ENCODE results near the gene TNFRSF14. TPM values are rescaled to one million over a fixed set of nuclear protein-coding genes. Genes with fewer than 3 reads are reported as not detected.
"Not testable (repeated sequence)": the region's sequence is repeated elsewhere in the genome, so short reads cannot be mapped to it uniquely, and the experiment has no call there.

TNFRSF14 gene
- total and polyA plus RNA-seq, 4 donors = 14.8 to 38.1 (median 29.1) TPM

DNA sequence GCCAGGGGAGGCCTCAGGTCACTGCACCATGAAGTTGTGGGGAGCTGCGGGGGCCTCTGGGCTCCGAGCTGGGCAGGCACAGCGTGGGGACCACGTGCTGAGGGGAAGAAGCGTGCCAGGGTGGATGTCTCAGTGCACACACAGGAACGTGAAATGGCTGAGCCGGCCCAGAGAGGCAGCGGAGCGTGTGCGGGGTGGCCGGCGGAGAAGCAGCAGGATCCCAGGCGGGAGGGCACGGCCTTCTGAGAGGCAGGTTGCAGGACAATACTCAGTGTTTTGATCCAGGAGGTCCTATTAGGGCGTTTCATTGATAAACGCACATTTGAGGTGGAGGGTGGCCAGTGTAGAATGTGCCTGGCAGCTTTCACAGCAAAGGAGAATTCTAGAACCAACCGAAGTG is 12.9 kb downstream of the TNFRSF14 start:
- no peaks in the 10 kb centered on the region for H3K27me3 ChIP-seq (ENCODE audit: control insufficient read depth in 4 of 4, insufficient read depth in 4 of 4, low read length in 3 of 4)
- H3K9me3 ChIP-seq (ENCODE audit: control insufficient read depth in 4 of 4, low read length in 3 of 4) = peaks cover 0 to 5% (median 1%) of the 10 kb centered on the region in 4 donors
- H3K9ac ChIP-seq (ENCODE audit: low read depth in 1 of 2, low read length in 2 of 2) = no peak overlapping the region
- TF ChIP-seq SP1 (IDR thresholded peaks at IDR 0.05) (no peak), HNF4A (conservative IDR thresholded peaks at IDR 0.05) (no peak), GABPA (IDR thresholded peaks at IDR 0.05 in 1 of 2, conservative IDR thresholded peaks at IDR 0.05 in 1 of 2) (no peak), YY1 (IDR thresholded peaks at IDR 0.05) (no peak), RXRA (IDR thresholded peaks at IDR 0.05) (no peak), HNF4G (IDR thresholded peaks at IDR 0.05) (no peak)
- TF ChIP-seq, protein P1, sequence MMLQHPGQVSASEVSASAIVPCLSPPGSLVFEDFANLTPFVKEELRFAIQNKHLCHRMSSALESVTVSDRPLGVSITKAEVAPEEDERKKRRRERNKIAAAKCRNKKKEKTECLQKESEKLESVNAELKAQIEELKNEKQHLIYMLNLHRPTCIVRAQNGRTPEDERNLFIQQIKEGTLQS (IDR thresholded peaks at IDR 0.05) = no peak
- TF ChIP-seq, protein P2, sequence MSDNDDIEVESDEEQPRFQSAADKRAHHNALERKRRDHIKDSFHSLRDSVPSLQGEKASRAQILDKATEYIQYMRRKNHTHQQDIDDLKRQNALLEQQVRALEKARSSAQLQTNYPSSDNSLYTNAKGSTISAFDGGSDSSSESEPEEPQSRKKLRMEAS (IDR thresholded peaks at IDR 0.05) = no peak
- TF ChIP-seq, protein P3, sequence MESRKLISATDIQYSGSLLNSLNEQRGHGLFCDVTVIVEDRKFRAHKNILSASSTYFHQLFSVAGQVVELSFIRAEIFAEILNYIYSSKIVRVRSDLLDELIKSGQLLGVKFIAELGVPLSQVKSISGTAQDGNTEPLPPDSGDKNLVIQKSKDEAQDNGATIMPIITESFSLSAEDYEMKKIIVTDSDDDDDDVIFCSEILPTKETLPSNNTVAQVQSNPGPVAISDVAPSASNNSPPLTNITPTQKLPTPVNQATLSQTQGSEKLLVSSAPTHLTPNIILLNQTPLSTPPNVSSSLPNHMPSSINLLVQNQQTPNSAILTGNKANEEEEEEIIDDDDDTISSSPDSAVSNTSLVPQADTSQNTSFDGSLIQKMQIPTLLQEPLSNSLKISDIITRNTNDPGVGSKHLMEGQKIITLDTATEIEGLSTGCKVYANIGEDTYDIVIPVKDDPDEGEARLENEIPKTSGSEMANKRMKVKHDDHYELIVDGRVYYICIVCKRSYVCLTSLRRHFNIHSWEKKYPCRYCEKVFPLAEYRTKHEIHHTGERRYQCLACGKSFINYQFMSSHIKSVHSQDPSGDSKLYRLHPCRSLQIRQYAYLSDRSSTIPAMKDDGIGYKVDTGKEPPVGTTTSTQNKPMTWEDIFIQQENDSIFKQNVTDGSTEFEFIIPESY (IDR thresholded peaks at IDR 0.05) = no peak
- H3K27ac ChIP-seq (ENCODE audit: low read depth in 1 of 2, low read length in 2 of 2) = no peak overlapping the region
- no peaks in the 10 kb centered on the region for H3K36me3 ChIP-seq (ENCODE audit: control insufficient read depth in 4 of 4, insufficient read depth in 3 of 4, low read depth in 1 of 4, low read length in 3 of 4)
- DNase-seq (ENCODE audit: low spot score) = no peak
- H3K4me3 ChIP-seq (ENCODE audit: low read depth in 1 of 3, low read length in 3 of 3) = no peak overlapping the region
- WGBS = 92% methylated on average over 16 of the region's 17 CpGs
- peaks cover 0 to 5% (median 0%) of the 10 kb centered on the region in 4 donors for H3K4me1 ChIP-seq (ENCODE audit: control insufficient read depth in 4 of 4, insufficient read depth in 4 of 4, low read length in 3 of 4)

DNA sequence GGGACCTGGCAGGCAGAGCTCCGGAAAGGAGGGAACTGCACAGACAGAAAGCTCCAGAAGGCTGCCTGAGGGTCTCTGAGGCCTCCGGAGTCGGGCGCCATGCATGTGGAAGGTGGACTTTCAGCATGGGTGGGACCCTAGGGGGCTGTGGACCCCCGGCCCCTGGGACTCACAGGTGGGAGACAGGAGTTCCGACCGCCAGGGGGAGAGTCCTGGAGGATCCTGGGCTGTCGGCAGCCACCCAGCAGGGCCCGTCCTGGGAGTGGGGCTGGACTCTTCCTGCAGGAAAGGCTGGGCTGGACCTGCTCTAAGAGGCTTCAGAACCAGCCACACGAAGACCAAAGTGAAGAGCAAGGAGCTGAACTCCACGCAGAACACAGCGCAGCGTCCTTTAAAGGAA is 13.5 kb downstream of the TNFRSF14 start:
- not testable (repeated sequence) for H3K9me3 ChIP-seq (ENCODE audit: control insufficient read depth in 4 of 4, low read length in 3 of 4); DNase-seq (ENCODE audit: low spot score); H3K9ac ChIP-seq (ENCODE audit: low read depth in 1 of 2, low read length in 2 of 2); H3K36me3 ChIP-seq (ENCODE audit: control insufficient read depth in 4 of 4, insufficient read depth in 3 of 4, low read depth in 1 of 4, low read length in 3 of 4); H3K27me3 ChIP-seq (ENCODE audit: control insufficient read depth in 4 of 4, insufficient read depth in 4 of 4, low read length in 3 of 4); H3K27ac ChIP-seq (ENCODE audit: low read depth in 1 of 2, low read length in 2 of 2); H3K4me3 ChIP-seq (ENCODE audit: low read depth in 1 of 3, low read length in 3 of 3); H3K4me1 ChIP-seq (ENCODE audit: control insufficient read depth in 4 of 4, insufficient read depth in 4 of 4, low read length in 3 of 4)
- whole genome bisulfite sequencing = 94% methylated on average over 13 of the region's 13 CpGs

DNA sequence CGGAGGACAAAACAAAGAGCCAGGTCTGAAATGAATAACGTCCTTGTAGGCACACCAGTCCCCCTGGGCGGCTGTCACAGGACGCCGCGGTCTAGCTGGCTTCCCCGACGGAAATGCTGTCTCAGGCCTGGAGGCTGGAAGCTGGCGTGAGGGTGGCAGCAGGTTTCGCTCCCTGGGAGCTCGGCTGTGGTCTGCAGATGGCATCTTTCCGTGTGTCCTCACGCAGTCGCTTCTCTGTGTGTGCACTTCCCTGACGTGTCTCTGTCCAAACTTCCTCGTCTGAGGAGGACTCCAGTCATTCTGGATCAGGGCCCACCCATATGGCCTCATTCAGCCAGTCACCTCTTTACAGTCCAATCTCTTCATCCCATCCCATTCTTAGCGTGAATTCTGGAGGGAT is 14.2 kb downstream of the TNFRSF14 start:
- no peak for DNase-seq (ENCODE audit: low spot score)
- 92% methylated on average over 17 of the region's 17 CpGs for WGBS
- Histone ChIP-seq H3K4me3 (ENCODE audit: low read depth in 1 of 3, low read length in 3 of 3) (no peak overlapping the region), H3K27ac (ENCODE audit: low read depth in 1 of 2, low read length in 2 of 2) (no peak overlapping the region), H3K27me3 (ENCODE audit: control insufficient read depth in 4 of 4, insufficient read depth in 4 of 4, low read length in 3 of 4) (no peaks in the 10 kb centered on the region), H3K36me3 (ENCODE audit: control insufficient read depth in 4 of 4, insufficient read depth in 3 of 4, low read depth in 1 of 4, low read length in 3 of 4) (no peaks in the 10 kb centered on the region), H3K9ac (ENCODE audit: low read depth in 1 of 2, low read length in 2 of 2) (no peak overlapping the region), H3K4me1 (ENCODE audit: control insufficient read depth in 4 of 4, insufficient read depth in 4 of 4, low read length in 3 of 4) (peaks cover 0 to 6% (median 0%) of the 10 kb centered on the region in 4 donors), H3K9me3 (ENCODE audit: control insufficient read depth in 4 of 4, low read length in 3 of 4) (peaks cover 0 to 5% (median 1%) of the 10 kb centered on the region in 4 donors)
- TF ChIP-seq EGR1 (IDR thresholded peaks at IDR 0.05; ENCODE audit: low read depth in 2 of 2) (no peak), JUND (IDR thresholded peaks at IDR 0.05) (no peak), FOXA2 (IDR thresholded peaks at IDR 0.05) (no peak), SP1 (IDR thresholded peaks at IDR 0.05) (no peak), FOXA1 (IDR thresholded peaks at IDR 0.05) (no peak), NR2F2 (IDR thresholded peaks at IDR 0.05) (no peak), RAD21 (IDR thresholded peaks at IDR 0.05) (no peak), GABPA (IDR thresholded peaks at IDR 0.05 in 1 of 2, conservative IDR thresholded peaks at IDR 0.05 in 1 of 2) (no peak), RXRA (IDR thresholded peaks at IDR 0.05) (no peak), TAF1 (conservative IDR thresholded peaks at IDR 0.05) (no peak), YY1 (IDR thresholded peaks at IDR 0.05) (no peak), HNF4A (conservative IDR thresholded peaks at IDR 0.05) (no peak), HNF4G (IDR thresholded peaks at IDR 0.05) (no peak)
- TF ChIP-seq, protein P1 (IDR thresholded peaks at IDR 0.05) = no peak
- TF ChIP-seq, protein P4, sequence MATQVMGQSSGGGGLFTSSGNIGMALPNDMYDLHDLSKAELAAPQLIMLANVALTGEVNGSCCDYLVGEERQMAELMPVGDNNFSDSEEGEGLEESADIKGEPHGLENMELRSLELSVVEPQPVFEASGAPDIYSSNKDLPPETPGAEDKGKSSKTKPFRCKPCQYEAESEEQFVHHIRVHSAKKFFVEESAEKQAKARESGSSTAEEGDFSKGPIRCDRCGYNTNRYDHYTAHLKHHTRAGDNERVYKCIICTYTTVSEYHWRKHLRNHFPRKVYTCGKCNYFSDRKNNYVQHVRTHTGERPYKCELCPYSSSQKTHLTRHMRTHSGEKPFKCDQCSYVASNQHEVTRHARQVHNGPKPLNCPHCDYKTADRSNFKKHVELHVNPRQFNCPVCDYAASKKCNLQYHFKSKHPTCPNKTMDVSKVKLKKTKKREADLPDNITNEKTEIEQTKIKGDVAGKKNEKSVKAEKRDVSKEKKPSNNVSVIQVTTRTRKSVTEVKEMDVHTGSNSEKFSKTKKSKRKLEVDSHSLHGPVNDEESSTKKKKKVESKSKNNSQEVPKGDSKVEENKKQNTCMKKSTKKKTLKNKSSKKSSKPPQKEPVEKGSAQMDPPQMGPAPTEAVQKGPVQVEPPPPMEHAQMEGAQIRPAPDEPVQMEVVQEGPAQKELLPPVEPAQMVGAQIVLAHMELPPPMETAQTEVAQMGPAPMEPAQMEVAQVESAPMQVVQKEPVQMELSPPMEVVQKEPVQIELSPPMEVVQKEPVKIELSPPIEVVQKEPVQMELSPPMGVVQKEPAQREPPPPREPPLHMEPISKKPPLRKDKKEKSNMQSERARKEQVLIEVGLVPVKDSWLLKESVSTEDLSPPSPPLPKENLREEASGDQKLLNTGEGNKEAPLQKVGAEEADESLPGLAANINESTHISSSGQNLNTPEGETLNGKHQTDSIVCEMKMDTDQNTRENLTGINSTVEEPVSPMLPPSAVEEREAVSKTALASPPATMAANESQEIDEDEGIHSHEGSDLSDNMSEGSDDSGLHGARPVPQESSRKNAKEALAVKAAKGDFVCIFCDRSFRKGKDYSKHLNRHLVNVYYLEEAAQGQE (IDR thresholded peaks at IDR 0.05) = no peak
- TF ChIP-seq, protein P5, sequence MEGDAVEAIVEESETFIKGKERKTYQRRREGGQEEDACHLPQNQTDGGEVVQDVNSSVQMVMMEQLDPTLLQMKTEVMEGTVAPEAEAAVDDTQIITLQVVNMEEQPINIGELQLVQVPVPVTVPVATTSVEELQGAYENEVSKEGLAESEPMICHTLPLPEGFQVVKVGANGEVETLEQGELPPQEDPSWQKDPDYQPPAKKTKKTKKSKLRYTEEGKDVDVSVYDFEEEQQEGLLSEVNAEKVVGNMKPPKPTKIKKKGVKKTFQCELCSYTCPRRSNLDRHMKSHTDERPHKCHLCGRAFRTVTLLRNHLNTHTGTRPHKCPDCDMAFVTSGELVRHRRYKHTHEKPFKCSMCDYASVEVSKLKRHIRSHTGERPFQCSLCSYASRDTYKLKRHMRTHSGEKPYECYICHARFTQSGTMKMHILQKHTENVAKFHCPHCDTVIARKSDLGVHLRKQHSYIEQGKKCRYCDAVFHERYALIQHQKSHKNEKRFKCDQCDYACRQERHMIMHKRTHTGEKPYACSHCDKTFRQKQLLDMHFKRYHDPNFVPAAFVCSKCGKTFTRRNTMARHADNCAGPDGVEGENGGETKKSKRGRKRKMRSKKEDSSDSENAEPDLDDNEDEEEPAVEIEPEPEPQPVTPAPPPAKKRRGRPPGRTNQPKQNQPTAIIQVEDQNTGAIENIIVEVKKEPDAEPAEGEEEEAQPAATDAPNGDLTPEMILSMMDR (IDR thresholded peaks at IDR 0.05; ENCODE audit: low read depth, low read length, missing input control) = no peak
- TF ChIP-seq, protein P3 (IDR thresholded peaks at IDR 0.05) = no peak
